GM23338 (cell line): Measurements from ENCODE around the gene OPRL1.

Source experiments
- EZH2 ChIP-seq: fragments of 200-600 bp; sonication (generic); IDR thresholded peaks from one replicate; pipeline ENCODE4 v1.8.0; 2017; ENCODE audit warnings: antibody characterized with exemption, mild to moderate bottlenecking, low read depth; ENCODE audit not compliant: unreplicated experiment
- EZH2phosphoT487 ChIP-seq: fragments of 200-600 bp; sonication (generic); IDR thresholded peaks from one replicate; pipeline ENCODE4 v1.8.1; 2018; ENCODE audit warnings: antibody characterized with exemption; ENCODE audit not compliant: unreplicated experiment
- JUNB ChIP-seq: IDR thresholded peaks from one replicate; pipeline ENCODE4 v1.6.1; 2016; ENCODE audit warnings: antibody characterized with exemption; ENCODE audit not compliant: unreplicated experiment
- NANOG ChIP-seq: IDR thresholded peaks from 2 replicates; pipeline ENCODE4 v1.6.1; 2016; ENCODE audit warnings: antibody characterized with exemption, borderline replicate concordance
- POLR2AphosphoS5 ChIP-seq: IDR thresholded peaks from 2 replicates; pipeline ENCODE4 v1.6.1; 2016; ENCODE audit warnings: antibody characterized with exemption, low read depth
- STAT1 ChIP-seq: IDR thresholded peaks from one replicate; pipeline ENCODE4 v1.6.1; 2016; ENCODE audit warnings: antibody characterized with exemption; ENCODE audit not compliant: unreplicated experiment
- ZNF114 ChIP-seq: fragments of 250-450 bp; sonication (Bioruptor Pico); IDR thresholded peaks from 2 replicates; pipeline ENCODE4 v1.5.0; 2020; ENCODE audit warnings: mild to moderate bottlenecking, moderate library complexity
- TF ChIP-seq, protein P1 (sequence below), 2 experiments: fragments of 200-600 bp in 1 of 2; sonication (generic) in 1 of 2; conservative IDR thresholded peaks; 2 replicates each; pipeline versions ENCODE4 v1.5.1 to v1.6.1; 2016 to 2017; ENCODE audit warnings: antibody characterized with exemption in 2 of 2, low read depth in 2 of 2, mild to moderate bottlenecking in 2 of 2, moderate library complexity in 1 of 2
- TF ChIP-seq, protein P2 (sequence below): fragments of 250-450 bp; sonication (Bioruptor Pico); IDR thresholded peaks from 2 replicates; pipeline ENCODE4 v1.5.0; 2020; ENCODE audit warnings: mild to moderate bottlenecking, moderate library complexity
- TF ChIP-seq, protein P3 (sequence below): IDR thresholded peaks from one replicate; pipeline ENCODE4 v1.6.1; 2018; ENCODE audit warnings: antibody characterized with exemption; ENCODE audit not compliant: unreplicated experiment

DNA sequence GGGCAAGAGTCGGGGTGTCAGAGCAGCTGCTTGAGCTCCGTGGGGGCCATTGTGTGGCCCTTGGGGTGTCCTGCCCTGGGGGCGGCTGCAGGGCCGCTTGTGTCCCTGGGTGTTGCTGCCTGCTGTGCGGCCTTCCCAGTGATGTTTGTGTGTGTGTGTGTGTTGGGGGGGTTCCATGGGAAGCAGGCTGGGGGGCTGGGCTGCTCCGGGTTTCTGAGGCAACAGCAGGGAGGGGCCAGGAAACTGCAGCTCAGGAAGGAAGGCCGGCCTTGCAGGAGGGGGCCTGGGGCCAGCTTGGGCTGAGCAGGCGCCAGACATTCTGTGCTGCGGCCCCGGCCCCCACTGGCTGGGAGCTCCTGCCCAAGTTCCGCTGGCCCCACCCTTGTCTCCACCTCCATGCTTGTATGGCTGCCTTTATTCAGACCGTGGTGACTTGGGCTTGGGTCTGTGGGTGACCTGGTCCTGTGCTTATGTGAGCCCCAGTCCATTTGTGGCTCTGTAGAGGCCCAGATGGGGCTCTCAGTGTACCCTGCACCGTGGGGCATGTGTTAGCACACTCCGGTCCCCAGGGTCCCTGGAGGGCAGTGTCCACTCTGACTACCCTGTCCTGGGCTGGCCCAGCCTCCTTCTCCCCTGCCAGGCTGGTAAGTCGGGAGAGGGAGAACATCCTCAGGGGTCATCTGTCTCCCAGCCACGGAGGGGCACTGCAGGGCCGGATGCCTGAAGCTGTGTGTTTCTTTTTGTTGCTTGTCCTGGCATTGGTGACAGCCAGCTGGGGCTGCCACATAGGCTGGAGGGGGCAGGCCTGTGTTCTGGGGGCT, 25.8 kb upstream of the OPRL1 start:
- no peak for TF ChIP-seq POLR2AphosphoS5
- no peak for TF ChIP-seq NANOG
- TF ChIP-seq, protein P1, sequence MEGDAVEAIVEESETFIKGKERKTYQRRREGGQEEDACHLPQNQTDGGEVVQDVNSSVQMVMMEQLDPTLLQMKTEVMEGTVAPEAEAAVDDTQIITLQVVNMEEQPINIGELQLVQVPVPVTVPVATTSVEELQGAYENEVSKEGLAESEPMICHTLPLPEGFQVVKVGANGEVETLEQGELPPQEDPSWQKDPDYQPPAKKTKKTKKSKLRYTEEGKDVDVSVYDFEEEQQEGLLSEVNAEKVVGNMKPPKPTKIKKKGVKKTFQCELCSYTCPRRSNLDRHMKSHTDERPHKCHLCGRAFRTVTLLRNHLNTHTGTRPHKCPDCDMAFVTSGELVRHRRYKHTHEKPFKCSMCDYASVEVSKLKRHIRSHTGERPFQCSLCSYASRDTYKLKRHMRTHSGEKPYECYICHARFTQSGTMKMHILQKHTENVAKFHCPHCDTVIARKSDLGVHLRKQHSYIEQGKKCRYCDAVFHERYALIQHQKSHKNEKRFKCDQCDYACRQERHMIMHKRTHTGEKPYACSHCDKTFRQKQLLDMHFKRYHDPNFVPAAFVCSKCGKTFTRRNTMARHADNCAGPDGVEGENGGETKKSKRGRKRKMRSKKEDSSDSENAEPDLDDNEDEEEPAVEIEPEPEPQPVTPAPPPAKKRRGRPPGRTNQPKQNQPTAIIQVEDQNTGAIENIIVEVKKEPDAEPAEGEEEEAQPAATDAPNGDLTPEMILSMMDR (conservative IDR thresholded peaks at IDR 0.05; ENCODE audit: low read depth in 2 of 2): peak; percentile 35 to 53; a peak in 3 of 4 replicates
- TF ChIP-seq EZH2: no peak
- no peak for TF ChIP-seq EZH2phosphoT487
- TF ChIP-seq, protein P2, sequence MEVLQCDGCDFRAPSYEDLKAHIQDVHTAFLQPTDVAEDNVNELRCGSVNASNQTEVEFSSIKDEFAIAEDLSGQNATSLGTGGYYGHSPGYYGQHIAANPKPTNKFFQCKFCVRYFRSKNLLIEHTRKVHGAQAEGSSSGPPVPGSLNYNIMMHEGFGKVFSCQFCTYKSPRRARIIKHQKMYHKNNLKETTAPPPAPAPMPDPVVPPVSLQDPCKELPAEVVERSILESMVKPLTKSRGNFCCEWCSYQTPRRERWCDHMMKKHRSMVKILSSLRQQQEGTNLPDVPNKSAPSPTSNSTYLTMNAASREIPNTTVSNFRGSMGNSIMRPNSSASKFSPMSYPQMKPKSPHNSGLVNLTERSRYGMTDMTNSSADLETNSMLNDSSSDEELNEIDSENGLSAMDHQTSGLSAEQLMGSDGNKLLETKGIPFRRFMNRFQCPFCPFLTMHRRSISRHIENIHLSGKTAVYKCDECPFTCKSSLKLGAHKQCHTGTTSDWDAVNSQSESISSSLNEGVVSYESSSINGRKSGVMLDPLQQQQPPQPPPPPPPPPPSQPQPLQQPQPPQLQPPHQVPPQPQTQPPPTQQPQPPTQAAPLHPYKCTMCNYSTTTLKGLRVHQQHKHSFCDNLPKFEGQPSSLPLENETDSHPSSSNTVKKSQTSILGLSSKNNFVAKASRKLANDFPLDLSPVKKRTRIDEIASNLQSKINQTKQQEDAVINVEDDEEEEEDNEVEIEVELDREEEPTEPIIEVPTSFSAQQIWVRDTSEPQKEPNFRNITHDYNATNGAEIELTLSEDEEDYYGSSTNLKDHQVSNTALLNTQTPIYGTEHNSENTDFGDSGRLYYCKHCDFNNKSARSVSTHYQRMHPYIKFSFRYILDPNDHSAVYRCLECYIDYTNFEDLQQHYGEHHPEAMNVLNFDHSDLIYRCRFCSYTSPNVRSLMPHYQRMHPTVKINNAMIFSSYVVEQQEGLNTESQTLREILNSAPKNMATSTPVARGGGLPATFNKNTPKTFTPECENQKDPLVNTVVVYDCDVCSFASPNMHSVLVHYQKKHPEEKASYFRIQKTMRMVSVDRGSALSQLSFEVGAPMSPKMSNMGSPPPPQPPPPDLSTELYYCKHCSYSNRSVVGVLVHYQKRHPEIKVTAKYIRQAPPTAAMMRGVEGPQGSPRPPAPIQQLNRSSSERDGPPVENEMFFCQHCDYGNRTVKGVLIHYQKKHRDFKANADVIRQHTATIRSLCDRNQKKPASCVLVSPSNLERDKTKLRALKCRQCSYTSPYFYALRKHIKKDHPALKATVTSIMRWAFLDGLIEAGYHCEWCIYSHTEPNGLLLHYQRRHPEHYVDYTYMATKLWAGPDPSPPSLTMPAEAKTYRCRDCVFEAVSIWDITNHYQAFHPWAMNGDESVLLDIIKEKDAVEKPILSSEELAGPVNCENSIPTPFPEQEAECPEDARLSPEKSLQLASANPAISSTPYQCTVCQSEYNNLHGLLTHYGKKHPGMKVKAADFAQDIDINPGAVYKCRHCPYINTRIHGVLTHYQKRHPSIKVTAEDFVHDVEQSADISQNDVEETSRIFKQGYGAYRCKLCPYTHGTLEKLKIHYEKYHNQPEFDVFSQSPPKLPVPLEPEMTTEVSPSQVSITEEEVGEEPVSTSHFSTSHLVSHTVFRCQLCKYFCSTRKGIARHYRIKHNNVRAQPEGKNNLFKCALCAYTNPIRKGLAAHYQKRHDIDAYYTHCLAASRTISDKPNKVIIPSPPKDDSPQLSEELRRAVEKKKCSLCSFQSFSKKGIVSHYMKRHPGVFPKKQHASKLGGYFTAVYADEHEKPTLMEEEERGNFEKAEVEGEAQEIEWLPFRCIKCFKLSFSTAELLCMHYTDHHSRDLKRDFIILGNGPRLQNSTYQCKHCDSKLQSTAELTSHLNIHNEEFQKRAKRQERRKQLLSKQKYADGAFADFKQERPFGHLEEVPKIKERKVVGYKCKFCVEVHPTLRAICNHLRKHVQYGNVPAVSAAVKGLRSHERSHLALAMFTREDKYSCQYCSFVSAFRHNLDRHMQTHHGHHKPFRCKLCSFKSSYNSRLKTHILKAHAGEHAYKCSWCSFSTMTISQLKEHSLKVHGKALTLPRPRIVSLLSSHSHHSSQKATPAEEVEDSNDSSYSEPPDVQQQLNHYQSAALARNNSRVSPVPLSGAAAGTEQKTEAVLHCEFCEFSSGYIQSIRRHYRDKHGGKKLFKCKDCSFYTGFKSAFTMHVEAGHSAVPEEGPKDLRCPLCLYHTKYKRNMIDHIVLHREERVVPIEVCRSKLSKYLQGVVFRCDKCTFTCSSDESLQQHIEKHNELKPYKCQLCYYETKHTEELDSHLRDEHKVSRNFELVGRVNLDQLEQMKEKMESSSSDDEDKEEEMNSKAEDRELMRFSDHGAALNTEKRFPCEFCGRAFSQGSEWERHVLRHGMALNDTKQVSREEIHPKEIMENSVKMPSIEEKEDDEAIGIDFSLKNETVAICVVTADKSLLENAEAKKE (CRISPR knock-in tag): no peak
- no peak for TF ChIP-seq JUNB
- TF ChIP-seq, protein P3, sequence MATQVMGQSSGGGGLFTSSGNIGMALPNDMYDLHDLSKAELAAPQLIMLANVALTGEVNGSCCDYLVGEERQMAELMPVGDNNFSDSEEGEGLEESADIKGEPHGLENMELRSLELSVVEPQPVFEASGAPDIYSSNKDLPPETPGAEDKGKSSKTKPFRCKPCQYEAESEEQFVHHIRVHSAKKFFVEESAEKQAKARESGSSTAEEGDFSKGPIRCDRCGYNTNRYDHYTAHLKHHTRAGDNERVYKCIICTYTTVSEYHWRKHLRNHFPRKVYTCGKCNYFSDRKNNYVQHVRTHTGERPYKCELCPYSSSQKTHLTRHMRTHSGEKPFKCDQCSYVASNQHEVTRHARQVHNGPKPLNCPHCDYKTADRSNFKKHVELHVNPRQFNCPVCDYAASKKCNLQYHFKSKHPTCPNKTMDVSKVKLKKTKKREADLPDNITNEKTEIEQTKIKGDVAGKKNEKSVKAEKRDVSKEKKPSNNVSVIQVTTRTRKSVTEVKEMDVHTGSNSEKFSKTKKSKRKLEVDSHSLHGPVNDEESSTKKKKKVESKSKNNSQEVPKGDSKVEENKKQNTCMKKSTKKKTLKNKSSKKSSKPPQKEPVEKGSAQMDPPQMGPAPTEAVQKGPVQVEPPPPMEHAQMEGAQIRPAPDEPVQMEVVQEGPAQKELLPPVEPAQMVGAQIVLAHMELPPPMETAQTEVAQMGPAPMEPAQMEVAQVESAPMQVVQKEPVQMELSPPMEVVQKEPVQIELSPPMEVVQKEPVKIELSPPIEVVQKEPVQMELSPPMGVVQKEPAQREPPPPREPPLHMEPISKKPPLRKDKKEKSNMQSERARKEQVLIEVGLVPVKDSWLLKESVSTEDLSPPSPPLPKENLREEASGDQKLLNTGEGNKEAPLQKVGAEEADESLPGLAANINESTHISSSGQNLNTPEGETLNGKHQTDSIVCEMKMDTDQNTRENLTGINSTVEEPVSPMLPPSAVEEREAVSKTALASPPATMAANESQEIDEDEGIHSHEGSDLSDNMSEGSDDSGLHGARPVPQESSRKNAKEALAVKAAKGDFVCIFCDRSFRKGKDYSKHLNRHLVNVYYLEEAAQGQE: no peak
- no peak for TF ChIP-seq STAT1
- TF ChIP-seq ZNF114: no peak
